Duodenal mucosa (tissue), 2 donors: ENCODE data around the gene CSTPP1.
"Not testable (repeated sequence)": the region's sequence is repeated elsewhere in the genome, so short reads cannot be mapped to it uniquely, and the experiment has no call there.

ENCODE experiments used
- H3K27ac ChIP-seq: one replicate; pipeline ENCODE4 v1.7.0; 2013; ENCODE audit warnings: low read depth, low read length
- H3K27me3 ChIP-seq, 2 donors: one replicate each; pipeline ENCODE4 v1.7.0; 2013; ENCODE audit warnings: low read length in 2 of 2, control low read depth in 1 of 2; ENCODE audit not compliant: insufficient read depth in 2 of 2, control insufficient read depth in 1 of 2
- H3K36me3 ChIP-seq, 2 donors: one replicate each; pipeline ENCODE4 v1.7.0; 2013; ENCODE audit warnings: low read length in 2 of 2, control low read depth in 1 of 2; ENCODE audit not compliant: insufficient read depth in 2 of 2, control insufficient read depth in 1 of 2
- H3K4me1 ChIP-seq, 2 donors: one replicate each; pipeline ENCODE4 v1.7.0; 2013; ENCODE audit warnings: low read length in 2 of 2, control low read depth in 1 of 2; ENCODE audit not compliant: insufficient read depth in 2 of 2, control insufficient read depth in 1 of 2
- H3K4me3 ChIP-seq, 2 donors: one replicate each; pipeline ENCODE4 v1.7.0; 2013; ENCODE audit warnings: low read length in 2 of 2, low read depth in 1 of 2
- H3K9ac ChIP-seq, 2 donors: one replicate each; pipeline ENCODE4 v1.7.0; 2013; ENCODE audit warnings: low read length in 2 of 2, low read depth in 1 of 2
- H3K9me3 ChIP-seq, 2 donors: one replicate each; pipeline ENCODE4 v1.7.0; 2013; ENCODE audit warnings: low read length in 2 of 2, control low read depth in 1 of 2; ENCODE audit not compliant: control insufficient read depth in 1 of 2

Gene CSTPP1

DNA sequence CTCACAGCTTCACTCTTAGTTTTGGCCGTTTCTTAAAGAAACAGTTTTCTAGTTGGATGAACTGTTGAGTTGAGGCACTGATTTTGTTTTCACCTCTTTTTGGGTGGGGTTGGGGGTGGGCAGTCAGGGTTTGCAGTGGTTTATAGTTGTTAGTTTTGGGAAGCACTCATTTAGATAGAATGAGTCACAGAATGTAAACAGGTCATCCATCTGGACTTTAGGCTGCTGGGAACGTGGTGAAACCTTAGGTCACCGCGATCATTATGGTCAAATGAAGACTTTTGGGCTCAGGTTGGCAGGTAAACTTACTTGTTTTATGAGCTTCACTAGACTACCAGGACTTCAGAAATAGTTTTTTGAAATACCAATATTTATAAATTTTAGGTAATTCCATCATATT is 48.4 kb downstream of the CSTPP1 start:
- H3K9me3 ChIP-seq, result no peaks in the 10 kb centered on the region
- H3K4me1 ChIP-seq, result peaks cover 6 to 12% of the 10 kb centered on the region in 2 donors
- no peak overlapping the region for H3K9ac ChIP-seq
- no peak overlapping the region for H3K4me3 ChIP-seq
- H3K36me3 ChIP-seq, result peaks cover 0 to 7% of the 10 kb centered on the region in 2 donors
- no peaks in the 10 kb centered on the region for H3K27me3 ChIP-seq
- no peak overlapping the region for H3K27ac ChIP-seq

DNA sequence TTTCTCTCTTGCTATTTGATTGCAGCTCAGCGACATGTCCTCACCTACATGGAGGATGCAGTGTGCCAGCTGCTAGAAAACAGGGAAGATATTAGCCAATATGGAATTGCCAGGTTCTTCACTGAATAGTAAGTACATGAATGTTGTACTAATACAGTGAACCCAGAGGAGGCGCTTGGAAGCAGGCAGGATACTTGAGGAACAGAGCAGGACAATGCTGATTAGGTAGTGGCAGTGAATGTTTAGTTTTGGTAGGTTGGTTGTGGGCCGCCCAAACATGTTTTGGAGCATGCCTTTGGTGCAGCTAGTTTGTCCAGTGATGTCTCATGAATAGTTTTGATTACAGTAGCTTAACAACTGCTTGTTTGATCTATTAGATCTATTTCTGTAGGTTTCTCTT is 50.6 kb downstream of the CSTPP1 start:
- H3K4me1 ChIP-seq, result peaks cover 6 to 12% of the 10 kb centered on the region in 2 donors
- H3K27me3 ChIP-seq, result no peaks in the 10 kb centered on the region
- H3K27ac ChIP-seq, result no peak overlapping the region
- H3K9ac ChIP-seq, result no peak overlapping the region
- H3K4me3 ChIP-seq, result no peak overlapping the region
- H3K9me3 ChIP-seq, result no peaks in the 10 kb centered on the region
- peaks cover 0 to 7% of the 10 kb centered on the region in 2 donors for H3K36me3 ChIP-seq

DNA sequence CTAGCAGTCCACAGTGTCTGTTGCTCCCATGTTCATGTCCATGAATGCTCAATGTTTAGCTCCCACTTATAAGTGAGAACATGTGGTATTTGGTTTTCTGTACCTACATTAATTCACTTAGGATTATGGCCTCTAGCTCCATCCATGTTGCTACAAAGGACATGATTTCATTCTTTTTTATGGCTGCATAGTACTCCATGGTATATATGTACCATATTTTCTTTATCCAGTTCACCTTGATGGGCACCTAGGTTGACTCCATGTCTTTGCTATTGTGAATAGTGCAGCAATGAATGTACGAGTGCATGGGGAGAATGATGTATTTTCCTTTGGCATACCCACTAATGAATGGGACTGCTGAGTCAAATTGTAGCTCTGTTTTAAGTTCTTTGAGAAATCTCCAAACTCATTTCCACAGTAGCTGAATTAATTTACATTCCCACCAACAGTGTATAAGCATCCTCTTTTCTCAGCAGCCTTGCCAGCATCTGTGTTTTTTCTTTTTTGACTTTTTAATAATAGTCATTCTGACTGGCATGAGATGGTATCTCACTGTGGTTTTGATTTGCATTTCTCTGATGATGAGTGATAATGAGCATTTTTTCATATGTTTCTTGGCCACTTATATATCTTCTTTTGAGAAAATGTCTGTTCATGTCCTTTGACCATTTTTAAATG is 53.4 kb downstream of the CSTPP1 start:
- H3K36me3 ChIP-seq, H3K27ac ChIP-seq, H3K4me3 ChIP-seq, H3K4me1 ChIP-seq, H3K9me3 ChIP-seq, H3K9ac ChIP-seq, H3K27me3 ChIP-seq: not testable (repeated sequence)

- Histone ChIP-seq H3K4me3 (no peak overlapping the region), H3K27ac (no peak overlapping the region), H3K9me3 (no peaks in the 10 kb centered on the region), H3K4me1 (no peaks in the 10 kb centered on the region), H3K36me3 (peaks cover 0 to 7% of the 10 kb centered on the region in 2 donors), H3K27me3 (no peaks in the 10 kb centered on the region), H3K9ac (no peak overlapping the region)
Observed at GRCh38 chr11:46991391-46991790, 54.8 kb downstream of the CSTPP1 start.

GRCh38 chr11:46992386-46992785 is 55.8 kb downstream of the CSTPP1 start:
- H3K4me1 ChIP-seq, H3K27ac ChIP-seq, H3K9me3 ChIP-seq, H3K9ac ChIP-seq, H3K36me3 ChIP-seq, H3K4me3 ChIP-seq, H3K27me3 ChIP-seq: not testable (repeated sequence)

DNA sequence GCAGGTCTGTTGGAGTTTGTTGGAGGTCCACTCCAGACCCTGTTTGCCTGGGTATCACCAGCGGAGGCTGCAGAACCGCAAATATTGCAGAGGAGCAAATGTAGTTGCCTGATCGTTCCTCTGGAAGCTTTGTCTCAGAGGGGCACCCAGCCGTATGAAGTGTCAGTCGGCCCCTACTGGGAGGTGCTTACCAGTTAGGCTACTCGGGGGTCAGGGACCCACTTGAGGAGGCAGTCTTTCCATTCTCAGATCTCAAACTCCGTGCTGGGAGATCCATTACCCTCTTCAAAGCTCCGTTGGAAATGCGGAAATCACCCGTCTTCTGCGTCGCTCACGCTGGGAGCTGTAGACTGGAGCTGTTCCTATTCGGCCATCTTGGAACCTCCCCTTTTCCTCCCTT is 61.2 kb downstream of the CSTPP1 start:
- H3K9ac ChIP-seq, H3K27ac ChIP-seq, H3K9me3 ChIP-seq, H3K4me3 ChIP-seq, H3K4me1 ChIP-seq, H3K36me3 ChIP-seq, H3K27me3 ChIP-seq: not testable (repeated sequence)

GRCh38 chr11:46999217-46999616 is 62.7 kb downstream of the CSTPP1 start:
- Histone ChIP-seq H3K4me3 (no peak overlapping the region), H3K9ac (no peak overlapping the region), H3K4me1 (peaks cover 5 to 10% of the 10 kb centered on the region in 2 donors), H3K27ac (no peak overlapping the region), H3K9me3 (no peaks in the 10 kb centered on the region), H3K27me3 (no peaks in the 10 kb centered on the region), H3K36me3 (no peaks in the 10 kb centered on the region)

DNA sequence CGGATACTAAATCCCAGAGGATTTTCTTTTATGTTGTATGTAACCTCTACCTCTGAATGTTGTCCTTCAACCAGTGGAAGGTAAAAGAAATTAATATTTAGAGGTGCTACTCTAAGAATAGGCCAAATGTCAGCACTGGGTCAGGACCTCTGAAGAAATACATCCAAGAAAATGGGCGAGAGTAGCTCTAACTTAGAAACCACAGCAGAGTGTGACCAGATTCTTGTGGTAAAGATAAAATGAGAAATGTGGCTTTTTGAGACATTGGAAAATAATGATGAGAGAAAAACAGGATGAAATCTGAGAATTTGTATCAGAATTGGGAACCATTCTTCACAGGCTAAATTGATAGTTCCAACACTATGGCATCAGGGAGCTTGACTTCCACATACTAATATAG is 63.5 kb downstream of the CSTPP1 start:
- H3K9me3 ChIP-seq, result no peaks in the 10 kb centered on the region
- no peak overlapping the region for H3K27ac ChIP-seq
- H3K27me3 ChIP-seq, result no peaks in the 10 kb centered on the region
- H3K9ac ChIP-seq, result no peak overlapping the region
- no peaks in the 10 kb centered on the region for H3K36me3 ChIP-seq
- H3K4me3 ChIP-seq, result no peak overlapping the region
- peaks cover 11 to 18% of the 10 kb centered on the region in 2 donors for H3K4me1 ChIP-seq

- Histone ChIP-seq H3K27ac (no peak overlapping the region), H3K4me1 (peaks cover 14 to 25% of the 10 kb centered on the region in 2 donors), H3K27me3 (no peaks in the 10 kb centered on the region)
Observed at GRCh38 chr11:47001781-47002181, 65.2 kb downstream of the CSTPP1 start.

GRCh38 chr11:47002390-47002789 is 65.8 kb downstream of the CSTPP1 start:
- Histone ChIP-seq H3K9me3 (no peaks in the 10 kb centered on the region), H3K27ac (no peak overlapping the region), H3K4me3 (no peak overlapping the region), H3K4me1 (peaks cover 14 to 25% of the 10 kb centered on the region in 2 donors), H3K9ac (no peak overlapping the region), H3K36me3 (no peaks in the 10 kb centered on the region), H3K27me3 (no peaks in the 10 kb centered on the region)

More at GRCh38 chr11:47001781-47002181, 65.2 kb downstream of the CSTPP1 start:
- H3K9me3 ChIP-seq, result no peaks in the 10 kb centered on the region
- H3K4me3 ChIP-seq, result no peak overlapping the region
- no peak overlapping the region for H3K9ac ChIP-seq
- H3K36me3 ChIP-seq, result no peaks in the 10 kb centered on the region
